CMK (cell line): ENCODE data around the gene POLQ.
"Not testable (repeated sequence)": the region's sequence is repeated elsewhere in the genome, so short reads cannot be mapped to it uniquely, and the experiment has no call there.

Experiments
- DNase-seq: peaks from one replicate; pipeline ENCODE4 v3.0.0-alpha.2; 2010; ENCODE audit warnings: low read depth

Gene POLQ

GRCh38 chr3:121508389-121508788 is 37.4 kb downstream of the POLQ start:
- DNase-seq = no peak

GRCh38 chr3:121505256-121505655 is 40.5 kb downstream of the POLQ start:
- no peak for DNase-seq

- no peak for DNase-seq
Measured at GRCh38 chr3:121504618-121505017, 41.2 kb downstream of the POLQ start.

GRCh38 chr3:121496786-121497185 is 49.0 kb downstream of the POLQ start:
- DNase-seq = no peak

- DNase-seq = no peak
Measured at GRCh38 chr3:121493431-121493830, 52.4 kb downstream of the POLQ start.

GRCh38 chr3:121491683-121492320 is 54.0 kb downstream of the POLQ start:
- no peak for DNase-seq

- DNase-seq = no peak
Measured at GRCh38 chr3:121490161-121490560, 55.6 kb downstream of the POLQ start.

- no peak for DNase-seq
Measured at GRCh38 chr3:121488628-121489027, 57.2 kb downstream of the POLQ start.

GRCh38 chr3:121483290-121483689 is 62.5 kb downstream of the POLQ start:
- DNase-seq = no peak

- DNase-seq = no peak
Measured at GRCh38 chr3:121482660-121483059, 63.1 kb downstream of the POLQ start.

GRCh38 chr3:121481106-121481880 is 64.5 kb downstream of the POLQ start:
- DNase-seq = no peak

GRCh38 chr3:121477589-121477988 is 68.2 kb downstream of the POLQ start:
- DNase-seq = no peak

- DNase-seq = no peak
Measured at GRCh38 chr3:121473001-121473400, 72.8 kb downstream of the POLQ start.

- DNase-seq = no peak
Measured at GRCh38 chr3:121467085-121467484, 78.7 kb downstream of the POLQ start.

GRCh38 chr3:121463745-121464144 is 82.0 kb downstream of the POLQ start:
- no peak for DNase-seq

GRCh38 chr3:121462565-121462964 is 83.2 kb downstream of the POLQ start:
- no peak for DNase-seq

GRCh38 chr3:121451752-121452151 is 94.0 kb downstream of the POLQ start:
- not testable (repeated sequence) for DNase-seq

- no peak for DNase-seq
Measured at GRCh38 chr3:121443456-121443855, 102.3 kb downstream of the POLQ start.

GRCh38 chr3:121436641-121437040 is 109.1 kb downstream of the POLQ start:
- DNase-seq = no peak

GRCh38 chr3:121436074-121436473 is 109.7 kb downstream of the POLQ start:
- no peak for DNase-seq

GRCh38 chr3:121431726-121432517 is 113.9 kb downstream of the POLQ start:
- no peak for DNase-seq

GRCh38 chr3:121430664-121431215 is 115.0 kb downstream of the POLQ start:
- no peak for DNase-seq

- no peak for DNase-seq
Measured at GRCh38 chr3:121424549-121424948, 121.2 kb downstream of the POLQ start.
